Measurements from ENCODE around the gene ZC3HAV1.

ZC3HAV1 gene

DNA sequence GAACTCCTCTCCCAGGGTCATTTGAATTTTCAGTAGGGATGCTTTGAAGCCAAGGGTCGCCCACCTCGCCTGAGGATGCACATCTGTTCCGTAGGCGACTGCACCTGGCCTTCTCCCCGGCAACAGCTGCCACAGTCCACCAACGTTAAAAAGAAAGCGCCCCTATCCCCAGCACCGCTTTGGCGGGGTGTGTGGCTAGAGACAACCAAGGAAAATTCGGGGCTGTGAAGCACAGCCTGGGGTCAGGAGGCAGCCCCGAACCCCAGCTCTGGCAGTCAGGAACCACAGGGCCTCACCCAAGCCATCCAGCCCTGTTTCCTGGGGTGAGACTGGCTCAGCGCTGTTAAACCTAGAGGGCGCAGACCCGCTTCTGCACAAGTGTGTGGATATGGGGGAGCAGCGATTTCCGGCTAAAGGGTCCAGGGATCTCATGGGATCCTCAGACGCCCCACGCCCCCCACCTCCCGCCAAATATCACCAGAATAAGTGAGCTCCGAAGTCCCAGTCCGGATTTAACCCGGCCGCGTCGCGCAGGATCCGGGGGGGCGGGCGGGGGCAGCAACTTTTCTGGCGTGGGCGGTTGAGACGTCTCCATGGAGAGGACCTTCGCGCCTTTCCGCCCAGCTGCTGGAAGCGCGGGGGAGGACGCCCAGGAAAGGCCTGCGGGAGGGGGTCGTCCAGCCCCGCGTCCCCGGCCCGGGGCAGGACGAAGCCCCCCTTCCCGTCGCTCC lies 74.5 kb downstream of the ZC3HAV1 start:
- no peak for TF ChIP-seq ZNF565 (CRISPR knock-in tag; conservative IDR thresholded peaks at IDR 0.05; ENCODE audit: low read depth)
- no peak for TF ChIP-seq CSDC2 (CRISPR knock-in tag; IDR thresholded peaks at IDR 0.05)
- no peak for TF ChIP-seq ARNTL (CRISPR knock-in tag; IDR thresholded peaks at IDR 0.05; ENCODE audit: borderline replicate concordance, low read depth)
- TF ChIP-seq, protein P1, sequence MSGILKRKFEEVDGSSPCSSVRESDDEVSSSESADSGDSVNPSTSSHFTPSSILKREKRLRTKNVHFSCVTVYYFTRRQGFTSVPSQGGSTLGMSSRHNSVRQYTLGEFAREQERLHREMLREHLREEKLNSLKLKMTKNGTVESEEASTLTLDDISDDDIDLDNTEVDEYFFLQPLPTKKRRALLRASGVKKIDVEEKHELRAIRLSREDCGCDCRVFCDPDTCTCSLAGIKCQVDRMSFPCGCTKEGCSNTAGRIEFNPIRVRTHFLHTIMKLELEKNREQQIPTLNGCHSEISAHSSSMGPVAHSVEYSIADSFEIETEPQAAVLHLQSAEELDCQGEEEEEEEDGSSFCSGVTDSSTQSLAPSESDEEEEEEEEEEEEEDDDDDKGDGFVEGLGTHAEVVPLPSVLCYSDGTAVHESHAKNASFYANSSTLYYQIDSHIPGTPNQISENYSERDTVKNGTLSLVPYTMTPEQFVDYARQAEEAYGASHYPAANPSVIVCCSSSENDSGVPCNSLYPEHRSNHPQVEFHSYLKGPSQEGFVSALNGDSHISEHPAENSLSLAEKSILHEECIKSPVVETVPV (CRISPR knock-in tag; IDR thresholded peaks at IDR 0.05): no peak
- no peak for TF ChIP-seq BACH2 (CRISPR knock-in tag; IDR thresholded peaks at IDR 0.05; ENCODE audit: borderline replicate concordance)
- TF ChIP-seq, protein P2, sequence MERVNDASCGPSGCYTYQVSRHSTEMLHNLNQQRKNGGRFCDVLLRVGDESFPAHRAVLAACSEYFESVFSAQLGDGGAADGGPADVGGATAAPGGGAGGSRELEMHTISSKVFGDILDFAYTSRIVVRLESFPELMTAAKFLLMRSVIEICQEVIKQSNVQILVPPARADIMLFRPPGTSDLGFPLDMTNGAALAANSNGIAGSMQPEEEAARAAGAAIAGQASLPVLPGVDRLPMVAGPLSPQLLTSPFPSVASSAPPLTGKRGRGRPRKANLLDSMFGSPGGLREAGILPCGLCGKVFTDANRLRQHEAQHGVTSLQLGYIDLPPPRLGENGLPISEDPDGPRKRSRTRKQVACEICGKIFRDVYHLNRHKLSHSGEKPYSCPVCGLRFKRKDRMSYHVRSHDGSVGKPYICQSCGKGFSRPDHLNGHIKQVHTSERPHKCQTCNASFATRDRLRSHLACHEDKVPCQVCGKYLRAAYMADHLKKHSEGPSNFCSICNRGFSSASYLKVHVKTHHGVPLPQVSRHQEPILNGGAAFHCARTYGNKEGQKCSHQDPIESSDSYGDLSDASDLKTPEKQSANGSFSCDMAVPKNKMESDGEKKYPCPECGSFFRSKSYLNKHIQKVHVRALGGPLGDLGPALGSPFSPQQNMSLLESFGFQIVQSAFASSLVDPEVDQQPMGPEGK (CRISPR knock-in tag; IDR thresholded peaks at IDR 0.05; ENCODE audit: borderline replicate concordance): no peak; the same call in 1 of the 2 replicates
- no peak for TF ChIP-seq ISL1 (CRISPR knock-in tag; IDR thresholded peaks at IDR 0.05)
- TF ChIP-seq ZFP30 (CRISPR knock-in tag; IDR thresholded peaks at IDR 0.05): no peak
- TF ChIP-seq, protein P3, sequence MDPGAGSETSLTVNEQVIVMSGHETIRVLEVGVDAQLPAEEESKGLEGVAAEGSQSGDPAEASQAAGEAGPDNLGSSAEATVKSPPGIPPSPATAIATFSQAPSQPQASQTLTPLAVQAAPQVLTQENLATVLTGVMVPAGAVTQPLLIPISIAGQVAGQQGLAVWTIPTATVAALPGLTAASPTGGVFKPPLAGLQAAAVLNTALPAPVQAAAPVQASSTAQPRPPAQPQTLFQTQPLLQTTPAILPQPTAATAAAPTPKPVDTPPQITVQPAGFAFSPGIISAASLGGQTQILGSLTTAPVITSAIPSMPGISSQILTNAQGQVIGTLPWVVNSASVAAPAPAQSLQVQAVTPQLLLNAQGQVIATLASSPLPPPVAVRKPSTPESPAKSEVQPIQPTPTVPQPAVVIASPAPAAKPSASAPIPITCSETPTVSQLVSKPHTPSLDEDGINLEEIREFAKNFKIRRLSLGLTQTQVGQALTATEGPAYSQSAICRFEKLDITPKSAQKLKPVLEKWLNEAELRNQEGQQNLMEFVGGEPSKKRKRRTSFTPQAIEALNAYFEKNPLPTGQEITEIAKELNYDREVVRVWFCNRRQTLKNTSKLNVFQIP (CRISPR knock-in tag; IDR thresholded peaks at IDR 0.05; ENCODE audit: borderline replicate concordance, low read depth): no peak
- no peak for TF ChIP-seq ZNF70 (CRISPR knock-in tag; IDR thresholded peaks at IDR 0.05)
- TF ChIP-seq, protein P4, sequence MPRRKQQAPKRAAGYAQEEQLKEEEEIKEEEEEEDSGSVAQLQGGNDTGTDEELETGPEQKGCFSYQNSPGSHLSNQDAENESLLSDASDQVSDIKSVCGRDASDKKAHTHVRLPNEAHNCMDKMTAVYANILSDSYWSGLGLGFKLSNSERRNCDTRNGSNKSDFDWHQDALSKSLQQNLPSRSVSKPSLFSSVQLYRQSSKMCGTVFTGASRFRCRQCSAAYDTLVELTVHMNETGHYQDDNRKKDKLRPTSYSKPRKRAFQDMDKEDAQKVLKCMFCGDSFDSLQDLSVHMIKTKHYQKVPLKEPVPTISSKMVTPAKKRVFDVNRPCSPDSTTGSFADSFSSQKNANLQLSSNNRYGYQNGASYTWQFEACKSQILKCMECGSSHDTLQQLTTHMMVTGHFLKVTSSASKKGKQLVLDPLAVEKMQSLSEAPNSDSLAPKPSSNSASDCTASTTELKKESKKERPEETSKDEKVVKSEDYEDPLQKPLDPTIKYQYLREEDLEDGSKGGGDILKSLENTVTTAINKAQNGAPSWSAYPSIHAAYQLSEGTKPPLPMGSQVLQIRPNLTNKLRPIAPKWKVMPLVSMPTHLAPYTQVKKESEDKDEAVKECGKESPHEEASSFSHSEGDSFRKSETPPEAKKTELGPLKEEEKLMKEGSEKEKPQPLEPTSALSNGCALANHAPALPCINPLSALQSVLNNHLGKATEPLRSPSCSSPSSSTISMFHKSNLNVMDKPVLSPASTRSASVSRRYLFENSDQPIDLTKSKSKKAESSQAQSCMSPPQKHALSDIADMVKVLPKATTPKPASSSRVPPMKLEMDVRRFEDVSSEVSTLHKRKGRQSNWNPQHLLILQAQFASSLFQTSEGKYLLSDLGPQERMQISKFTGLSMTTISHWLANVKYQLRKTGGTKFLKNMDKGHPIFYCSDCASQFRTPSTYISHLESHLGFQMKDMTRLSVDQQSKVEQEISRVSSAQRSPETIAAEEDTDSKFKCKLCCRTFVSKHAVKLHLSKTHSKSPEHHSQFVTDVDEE (CRISPR knock-in tag; IDR thresholded peaks at IDR 0.05): no peak
- TF ChIP-seq OSR1 (CRISPR knock-in tag; IDR thresholded peaks at IDR 0.05): no peak
- no peak for TF ChIP-seq TCF4 (CRISPR knock-in tag; IDR thresholded peaks at IDR 0.05; ENCODE audit: borderline replicate concordance)
- ATAC-seq: peak; percentile 75

DNA sequence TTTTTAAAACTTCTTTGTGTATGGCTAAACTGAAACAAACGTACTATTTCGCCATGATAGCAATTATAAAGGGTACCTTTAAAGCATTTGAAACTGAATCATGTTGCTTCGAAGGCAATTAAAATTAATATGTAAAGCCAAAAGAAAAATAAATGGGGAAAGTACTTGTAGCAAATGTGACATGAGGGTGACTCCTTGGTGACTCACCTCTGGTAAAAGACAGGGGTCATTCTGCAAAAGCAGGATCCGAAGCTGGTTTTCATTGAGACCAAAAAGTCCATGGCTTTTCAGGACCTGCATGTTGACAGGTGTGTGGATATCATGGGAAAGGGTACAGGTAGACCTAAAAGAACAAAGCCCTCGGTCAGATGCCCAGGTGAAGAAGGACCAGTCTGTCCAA lies 75.2 kb downstream of the ZC3HAV1 start:
- TF ChIP-seq, protein P3 (CRISPR knock-in tag; IDR thresholded peaks at IDR 0.05; ENCODE audit: borderline replicate concordance, low read depth): no peak
- TF ChIP-seq CSDC2 (CRISPR knock-in tag; IDR thresholded peaks at IDR 0.05) (no peak), ZNF8 (CRISPR knock-in tag; IDR thresholded peaks at IDR 0.05) (no peak), PPARA (CRISPR knock-in tag; IDR thresholded peaks at IDR 0.05; ENCODE audit: borderline replicate concordance) (no peak), GLIS3 (CRISPR knock-in tag; IDR thresholded peaks at IDR 0.05) (no peak), TCF4 (CRISPR knock-in tag; IDR thresholded peaks at IDR 0.05; ENCODE audit: borderline replicate concordance) (no peak), ISL1 (CRISPR knock-in tag; IDR thresholded peaks at IDR 0.05) (no peak), ZFP30 (CRISPR knock-in tag; IDR thresholded peaks at IDR 0.05) (no peak), RARB (CRISPR knock-in tag; IDR thresholded peaks at IDR 0.05) (no peak), ZC3H10 (CRISPR knock-in tag; IDR thresholded peaks at IDR 0.05) (no peak), TOX (CRISPR knock-in tag; IDR thresholded peaks at IDR 0.05; ENCODE audit: borderline replicate concordance) (no peak), OSR1 (CRISPR knock-in tag; IDR thresholded peaks at IDR 0.05) (no peak), BACH2 (CRISPR knock-in tag; IDR thresholded peaks at IDR 0.05; ENCODE audit: borderline replicate concordance) (no peak)
- TF ChIP-seq, protein P2 (CRISPR knock-in tag; IDR thresholded peaks at IDR 0.05; ENCODE audit: borderline replicate concordance): no peak
- no peak for ATAC-seq

Data from SK-N-SH treated with all-trans-retinoic acid at 6 μM for 48 hours (cell line).